ENCODE results near the gene IL17B.

Gene IL17B

DNA sequence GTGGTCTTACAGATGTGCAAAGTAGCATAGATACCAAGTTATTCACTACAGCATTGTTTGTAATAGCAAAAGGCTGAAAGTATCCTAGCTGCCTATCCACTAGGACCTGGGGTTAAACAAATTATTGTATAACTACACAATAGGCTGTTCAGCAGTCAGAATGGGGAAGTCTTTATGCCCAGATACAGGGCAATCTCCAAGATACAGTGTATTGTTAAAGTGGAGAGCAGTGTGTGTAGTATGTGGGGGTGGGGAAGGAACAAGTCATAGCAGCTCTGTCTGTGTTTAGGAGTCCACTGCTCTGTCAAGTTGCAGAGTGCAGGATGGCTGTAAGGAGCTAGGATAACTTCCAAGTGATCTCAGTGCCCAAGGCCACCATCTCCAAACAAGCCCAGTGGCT, 15.7 kb downstream of the IL17B start:
- DNase-seq (ENCODE audit: extremely low spot score), result no peak
- TF ChIP-seq, protein P1, sequence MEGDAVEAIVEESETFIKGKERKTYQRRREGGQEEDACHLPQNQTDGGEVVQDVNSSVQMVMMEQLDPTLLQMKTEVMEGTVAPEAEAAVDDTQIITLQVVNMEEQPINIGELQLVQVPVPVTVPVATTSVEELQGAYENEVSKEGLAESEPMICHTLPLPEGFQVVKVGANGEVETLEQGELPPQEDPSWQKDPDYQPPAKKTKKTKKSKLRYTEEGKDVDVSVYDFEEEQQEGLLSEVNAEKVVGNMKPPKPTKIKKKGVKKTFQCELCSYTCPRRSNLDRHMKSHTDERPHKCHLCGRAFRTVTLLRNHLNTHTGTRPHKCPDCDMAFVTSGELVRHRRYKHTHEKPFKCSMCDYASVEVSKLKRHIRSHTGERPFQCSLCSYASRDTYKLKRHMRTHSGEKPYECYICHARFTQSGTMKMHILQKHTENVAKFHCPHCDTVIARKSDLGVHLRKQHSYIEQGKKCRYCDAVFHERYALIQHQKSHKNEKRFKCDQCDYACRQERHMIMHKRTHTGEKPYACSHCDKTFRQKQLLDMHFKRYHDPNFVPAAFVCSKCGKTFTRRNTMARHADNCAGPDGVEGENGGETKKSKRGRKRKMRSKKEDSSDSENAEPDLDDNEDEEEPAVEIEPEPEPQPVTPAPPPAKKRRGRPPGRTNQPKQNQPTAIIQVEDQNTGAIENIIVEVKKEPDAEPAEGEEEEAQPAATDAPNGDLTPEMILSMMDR (IDR thresholded peaks at IDR 0.05; ENCODE audit: control extremely low read depth, extremely low read depth, low read depth, missing control alignments), result no peak
- ChIA-PET POLR2A (no interaction called here), CTCF (interaction anchor here (12.6 kb wide), 1 partner anchor 6 kb away, joined by 186 read pairs; no protein-coding TSS in a partner anchor)

DNA sequence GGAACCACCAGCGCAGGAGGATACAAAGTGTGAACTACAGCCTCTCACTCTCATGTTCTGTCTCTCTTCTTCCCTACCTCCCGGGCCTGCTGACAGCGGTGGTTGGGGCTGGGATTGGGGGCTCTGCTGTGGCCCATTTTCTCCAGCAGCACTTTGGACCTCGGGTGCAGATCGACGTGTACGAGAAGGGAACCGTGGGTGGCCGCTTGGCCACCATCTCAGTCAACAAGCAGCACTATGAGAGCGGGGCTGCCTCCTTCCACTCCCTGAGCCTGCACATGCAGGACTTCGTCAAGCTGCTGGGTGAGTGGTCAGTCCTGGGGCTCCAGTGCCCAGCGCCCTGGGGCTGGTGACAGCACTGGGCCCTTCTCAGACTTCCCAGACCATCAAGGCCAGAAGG, 16.6 kb downstream of the IL17B start:
- ChIA-PET POLR2A (no interaction called here), CTCF (interaction anchor here (12.6 kb wide), 1 partner anchor 7 kb away, joined by 186 read pairs; no protein-coding TSS in a partner anchor)

DNA sequence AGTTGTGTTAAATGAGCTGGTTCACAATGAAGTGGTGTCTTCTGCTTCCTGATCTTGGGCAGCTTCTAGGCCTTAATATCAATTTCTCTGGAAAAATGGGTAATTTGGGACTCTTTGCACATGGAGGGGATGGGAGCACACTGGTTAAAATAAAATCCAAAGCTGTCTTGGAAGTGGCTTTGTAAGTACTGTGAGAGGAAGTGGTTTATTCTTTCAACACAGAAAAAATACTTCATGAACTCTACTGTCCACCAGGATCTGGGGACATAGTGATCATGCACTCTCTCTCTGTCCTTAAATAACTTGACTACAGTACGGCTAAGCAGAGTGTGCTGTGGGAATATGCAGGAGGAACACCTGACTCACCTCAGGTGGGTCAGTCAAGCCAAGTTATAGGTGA, 18.8 kb downstream of the IL17B start:
- TF ChIP-seq, protein P1 (IDR thresholded peaks at IDR 0.05; ENCODE audit: control extremely low read depth, extremely low read depth, low read depth, missing control alignments), result no peak
- DNase-seq (ENCODE audit: extremely low spot score), result no peak
- ChIA-PET CTCF (interaction anchor here (1.5 to 12.6 kb wide), 4 partner anchors 9 to 44 kb away, joined by 3 to 186 read pairs (median 12); partner anchors contain the start of gene GRPEL2), POLR2A (no interaction called here)

More for the DNA sequence above, 16.6 kb downstream of the IL17B start:
- TF ChIP-seq, protein P1 (IDR thresholded peaks at IDR 0.05; ENCODE audit: control extremely low read depth, extremely low read depth, low read depth, missing control alignments), result no peak
- DNase-seq (ENCODE audit: extremely low spot score), result no peak

DNA sequence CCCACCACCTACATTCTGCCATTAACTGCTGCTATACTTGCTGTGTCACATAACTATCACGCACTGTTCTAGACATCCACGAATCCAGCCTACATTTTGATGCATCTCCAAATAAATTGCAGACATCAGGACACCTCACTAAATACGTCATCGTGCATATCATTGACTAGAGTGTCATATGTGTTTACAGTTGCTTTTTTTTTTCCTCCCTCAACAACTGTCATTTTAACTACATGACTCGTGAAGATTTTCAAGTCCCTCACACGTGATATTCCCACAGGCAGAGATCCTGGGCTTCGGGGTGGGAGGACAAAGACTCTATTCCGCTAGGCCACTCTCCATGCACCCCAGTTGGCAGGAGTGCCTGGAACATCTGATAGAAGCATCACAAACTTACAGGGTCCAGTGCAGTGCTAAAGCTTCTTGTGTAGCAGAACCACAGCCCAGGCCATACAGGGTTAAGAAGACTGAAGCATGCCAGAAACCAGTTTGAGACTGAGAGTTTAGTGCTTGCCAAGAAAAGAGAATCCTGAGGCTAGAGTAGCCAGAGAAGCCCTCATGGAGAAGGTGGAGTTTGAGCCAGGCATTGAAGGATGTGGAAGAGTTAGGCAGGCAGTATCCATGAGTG, 20.1 kb downstream of the IL17B start:
- TF ChIP-seq, protein P1 (IDR thresholded peaks at IDR 0.05; ENCODE audit: control extremely low read depth, extremely low read depth, low read depth, missing control alignments), result no peak
- POLR2A ChIA-PET, result no interaction called here
- CTCF ChIA-PET, result interaction anchor here (1.0 to 12.6 kb wide), 6 partner anchors 11 to 187 kb away, joined by 3 to 186 read pairs (median 6); partner anchors contain the start of gene GRPEL2
- DNase-seq (ENCODE audit: extremely low spot score), result no peak

DNA sequence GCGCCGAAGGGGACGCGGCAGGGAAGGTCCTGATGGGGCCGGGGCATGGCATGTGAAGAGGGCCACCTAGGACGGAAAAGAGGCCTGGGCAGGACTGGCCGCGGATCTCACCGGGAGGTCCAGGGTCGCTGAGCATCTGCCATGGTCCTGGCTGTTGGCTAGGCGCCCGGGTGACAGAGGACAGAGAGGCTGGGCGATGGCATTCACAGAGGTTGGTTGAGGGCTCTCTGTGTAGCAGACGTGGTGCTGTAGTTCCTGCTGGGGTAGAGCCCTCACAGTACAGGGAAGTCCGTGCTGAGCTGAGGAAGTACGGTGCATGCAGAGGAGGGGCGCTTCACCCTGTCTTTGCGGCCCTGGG, 20.8 kb downstream of the IL17B start:
- no peak for DNase-seq (ENCODE audit: extremely low spot score)
- CTCF ChIA-PET, result interaction anchor here (0.9 to 12.6 kb wide), 8 partner anchors 11 to 193 kb away, joined by 3 to 186 read pairs (median 6); partner anchors contain the start of genes CSNK1A1 and GRPEL2

More for the DNA sequence above, 20.8 kb downstream of the IL17B start:
- TF ChIP-seq, protein P1 (IDR thresholded peaks at IDR 0.05; ENCODE audit: control extremely low read depth, extremely low read depth, low read depth, missing control alignments), result no peak
- POLR2A ChIA-PET, result interaction anchor here (1.5 kb wide), 1 partner anchor 13 kb away, joined by 5 read pairs; the partner anchor contains the start of gene GRPEL2

Data from GM10248 (cell line).